ENCODE results near the gene SP3. TPM values are rescaled to one million over a fixed set of nuclear protein-coding genes. Genes with fewer than 3 reads are reported as not detected.

Gene SP3
- total RNA-seq, 1 donor, result 113 TPM

GRCh38 chr2:173947131-173947530, 18.0 kb downstream of the SP3 start:
- Histone ChIP-seq H3K79me2 (ENCODE audit: insufficient read depth, low read length) (peaks cover 100% of the 10 kb centered on the region), H3K27me3 (ENCODE audit: insufficient read depth, low read length) (no peaks in the 10 kb centered on the region), H3K4me3 (ENCODE audit: insufficient read depth, low read length) (no peak overlapping the region), H2AFZ (ENCODE audit: low read length) (no peak overlapping the region), H3K9me3 (ENCODE audit: low read depth, low read length) (no peaks in the 10 kb centered on the region), H3K27ac (ENCODE audit: low read depth, low read length) (no peak overlapping the region), H3K4me2 (ENCODE audit: insufficient read depth, low read length) (no peak overlapping the region), H3K36me3 (ENCODE audit: insufficient read depth, low read length) (peaks cover under 1% of the 10 kb centered on the region), H4K20me1 (ENCODE audit: insufficient read depth, low read length) (peaks cover 50% of the 10 kb centered on the region), H3K4me1 (ENCODE audit: insufficient read depth, low read length) (peaks cover 30% of the 10 kb centered on the region)
- no peak for TF ChIP-seq CTCF (IDR thresholded peaks at IDR 0.05; ENCODE audit: extremely low read depth, low read depth, low read length)
- DNase-seq (ENCODE audit: insufficient read length, low spot score, missing footprints), result no peak

- Histone ChIP-seq H3K4me2 (ENCODE audit: insufficient read depth, low read length) (no peak overlapping the region), H3K4me3 (ENCODE audit: insufficient read depth, low read length) (no peak overlapping the region), H3K36me3 (ENCODE audit: insufficient read depth, low read length) (no peaks in the 10 kb centered on the region), H3K27ac (ENCODE audit: low read depth, low read length) (peak overlapping the region; percentile 3), H3K9me3 (ENCODE audit: low read depth, low read length) (no peaks in the 10 kb centered on the region), H3K4me1 (ENCODE audit: insufficient read depth, low read length) (peaks cover 41% of the 10 kb centered on the region), H3K27me3 (ENCODE audit: insufficient read depth, low read length) (no peaks in the 10 kb centered on the region), H3K79me2 (ENCODE audit: insufficient read depth, low read length) (peaks cover 99% of the 10 kb centered on the region), H2AFZ (ENCODE audit: low read length) (no peak overlapping the region), H4K20me1 (ENCODE audit: insufficient read depth, low read length) (peaks cover 52% of the 10 kb centered on the region)
- DNase-seq (ENCODE audit: insufficient read length, low spot score, missing footprints), result no peak
- TF ChIP-seq CTCF (IDR thresholded peaks at IDR 0.05; ENCODE audit: extremely low read depth, low read depth, low read length), result no peak
These were observed 21.4 kb downstream of the SP3 start for GRCh38 chr2:173943738-173944137.

- Histone ChIP-seq H4K20me1 (ENCODE audit: insufficient read depth, low read length) (peaks cover 52% of the 10 kb centered on the region), H3K4me3 (ENCODE audit: insufficient read depth, low read length) (no peak overlapping the region), H3K36me3 (ENCODE audit: insufficient read depth, low read length) (no peaks in the 10 kb centered on the region), H3K27ac (ENCODE audit: low read depth, low read length) (peak overlapping the region; percentile 3), H3K4me2 (ENCODE audit: insufficient read depth, low read length) (no peak overlapping the region), H3K79me2 (ENCODE audit: insufficient read depth, low read length) (peaks cover 99% of the 10 kb centered on the region), H3K4me1 (ENCODE audit: insufficient read depth, low read length) (peaks cover 36% of the 10 kb centered on the region), H3K9me3 (ENCODE audit: low read depth, low read length) (no peaks in the 10 kb centered on the region), H3K27me3 (ENCODE audit: insufficient read depth, low read length) (no peaks in the 10 kb centered on the region), H2AFZ (ENCODE audit: low read length) (no peak overlapping the region)
- TF ChIP-seq CTCF (IDR thresholded peaks at IDR 0.05; ENCODE audit: extremely low read depth, low read depth, low read length), result no peak
- DNase-seq (ENCODE audit: insufficient read length, low spot score, missing footprints), result no peak
These were observed 22.2 kb downstream of the SP3 start for GRCh38 chr2:173942861-173943523.

GRCh38 chr2:173941567-173941966, 23.6 kb downstream of the SP3 start:
- peak overlapping the region; percentile 25 for H3K27ac ChIP-seq (ENCODE audit: low read depth, low read length)
- no peaks in the 10 kb centered on the region for H3K27me3 ChIP-seq (ENCODE audit: insufficient read depth, low read length)
- no peak overlapping the region for H3K4me3 ChIP-seq (ENCODE audit: insufficient read depth, low read length)
- DNase-seq (ENCODE audit: insufficient read length, low spot score, missing footprints), result no peak
- H3K4me1 ChIP-seq (ENCODE audit: insufficient read depth, low read length), result peaks cover 29% of the 10 kb centered on the region
- H3K36me3 ChIP-seq (ENCODE audit: insufficient read depth, low read length), result no peaks in the 10 kb centered on the region
- no peaks in the 10 kb centered on the region for H3K9me3 ChIP-seq (ENCODE audit: low read depth, low read length)
- peaks cover 59% of the 10 kb centered on the region for H4K20me1 ChIP-seq (ENCODE audit: insufficient read depth, low read length)
- no peak overlapping the region for H2AFZ ChIP-seq (ENCODE audit: low read length)
- no peak for TF ChIP-seq CTCF (IDR thresholded peaks at IDR 0.05; ENCODE audit: extremely low read depth, low read depth, low read length)
- H3K4me2 ChIP-seq (ENCODE audit: insufficient read depth, low read length), result no peak overlapping the region
- peaks cover 98% of the 10 kb centered on the region for H3K79me2 ChIP-seq (ENCODE audit: insufficient read depth, low read length)
